Measurements from ENCODE around the gene COL5A1.
"Not testable (repeated sequence)": the region's sequence is repeated elsewhere in the genome, so short reads cannot be mapped to it uniquely, and the experiment has no call there.

The COL5A1 gene

GRCh38 chr9:134640506-134641172 lies 964 bp upstream of the COL5A1 start:
- H3K27ac ChIP-seq, result no peak overlapping the region
- H3K4me3 ChIP-seq (ENCODE audit: low read depth in 1 of 2, low read length in 1 of 2), result no peak overlapping the region
- H3K4me1 ChIP-seq (ENCODE audit: control insufficient read depth in 1 of 2, insufficient read depth in 1 of 2, low read depth in 1 of 2, low read length in 1 of 2), result no peaks in the 10 kb centered on the region

GRCh38 chr9:134641990-134642384 lies 384 bp downstream of the COL5A1 start:
- no peak overlapping the region for H3K27ac ChIP-seq
- no peak for TF ChIP-seq CTCF (IDR thresholded peaks at IDR 0.05)
- no peak overlapping the region for H3K4me3 ChIP-seq (ENCODE audit: low read depth in 1 of 2, low read length in 1 of 2)
- no peaks in the 10 kb centered on the region for H3K36me3 ChIP-seq
- H3K9me3 ChIP-seq, result no peaks in the 10 kb centered on the region
- H3K27me3 ChIP-seq, result peaks cover 57% of the 10 kb centered on the region
- no peaks in the 10 kb centered on the region for H3K4me1 ChIP-seq (ENCODE audit: control insufficient read depth in 1 of 2, insufficient read depth in 1 of 2, low read depth in 1 of 2, low read length in 1 of 2)

More at GRCh38 chr9:134640506-134641172, 964 bp upstream of the COL5A1 start:
- no peaks in the 10 kb centered on the region for H3K9me3 ChIP-seq
- TF ChIP-seq CTCF (IDR thresholded peaks at IDR 0.05), result no peak
- peaks cover 57% of the 10 kb centered on the region for H3K27me3 ChIP-seq
- H3K36me3 ChIP-seq, result no peaks in the 10 kb centered on the region

- Histone ChIP-seq H3K27me3 (peaks cover 57% of the 10 kb centered on the region), H3K4me1 (ENCODE audit: control insufficient read depth in 1 of 2, insufficient read depth in 1 of 2, low read depth in 1 of 2, low read length in 1 of 2) (no peaks in the 10 kb centered on the region), H3K4me3 (ENCODE audit: low read depth in 1 of 2, low read length in 1 of 2) (no peak overlapping the region), H3K36me3 (no peaks in the 10 kb centered on the region), H3K9me3 (no peaks in the 10 kb centered on the region), H3K27ac (no peak overlapping the region)
- no peak for TF ChIP-seq CTCF (IDR thresholded peaks at IDR 0.05)
Measured at GRCh38 chr9:134642385-134643181, 980 bp downstream of the COL5A1 start.

GRCh38 chr9:134643222-134643671 lies 1.6 kb downstream of the COL5A1 start:
- Histone ChIP-seq H3K36me3 (no peaks in the 10 kb centered on the region), H3K4me3 (ENCODE audit: low read depth in 1 of 2, low read length in 1 of 2) (no peak overlapping the region)

GRCh38 chr9:134644401-134644724 lies 2.8 kb downstream of the COL5A1 start:
- H3K27me3 ChIP-seq, result peaks cover 46% of the 10 kb centered on the region
- H3K36me3 ChIP-seq; H3K4me3 ChIP-seq (ENCODE audit: low read depth in 1 of 2, low read length in 1 of 2); H3K9me3 ChIP-seq; H3K4me1 ChIP-seq (ENCODE audit: control insufficient read depth in 1 of 2, insufficient read depth in 1 of 2, low read depth in 1 of 2, low read length in 1 of 2); H3K27ac ChIP-seq: not testable (repeated sequence)

More at GRCh38 chr9:134643222-134643671, 1.6 kb downstream of the COL5A1 start:
- Histone ChIP-seq H3K4me1 (ENCODE audit: control insufficient read depth in 1 of 2, insufficient read depth in 1 of 2, low read depth in 1 of 2, low read length in 1 of 2) (no peaks in the 10 kb centered on the region), H3K27me3 (peaks cover 56% of the 10 kb centered on the region), H3K9me3 (no peaks in the 10 kb centered on the region), H3K27ac (no peak overlapping the region)
- TF ChIP-seq CTCF (IDR thresholded peaks at IDR 0.05), result no peak

Data from neutrophil (primary cell).